Endothelial cell of umbilical vein (primary cell): ENCODE data around the gene EAPP. TPM values are rescaled to one million over a fixed set of nuclear protein-coding genes. Genes with fewer than 3 reads are reported as not detected.

Experiments used
- BruUV-seq: library from RNA; stranded (reverse); fragments of 400-500 nt; replicated peaks from 2 replicates; lab custom pipeline; 2021; lab: Mats Ljungman, UMichigan
- CTCF ChIA-PET: fragments of 300-600, 350-600 bp; sonication (Branson Sonifier 250); formaldehyde crosslinking; loops from one replicate; lab custom pipeline; 2021; ENCODE audit warnings: antibody characterized with exemption, inconsistent platforms; lab: Charles Lee
- POLR2A ChIA-PET: fragments of 300-600, 350-600 bp; sonication (Branson Sonifier 250); formaldehyde crosslinking; loops from one replicate; lab custom pipeline; 2021; ENCODE audit warnings: antibody characterized with exemption, inconsistent platforms; lab: Charles Lee
- DNase-seq: peaks from one replicate; pipeline ENCODE4 v3.0.0-alpha.2; 2011; ENCODE audit warnings: low read depth, low spot score
- FAIRE-seq: peaks from 2 replicates; lab custom pipeline; 2011; peaks lifted over from hg19 to GRCh38; lab: Jason Lieb, UNC
- H2AFZ ChIP-seq: 2 replicates; pipeline ENCODE4 v1.6.0; 2012; ENCODE audit warnings: low read depth, low read length, control low read depth, inconsistent platforms
- H3K27ac ChIP-seq: 2 replicates; pipeline ENCODE4 v1.5.1; 2011; ENCODE audit warnings: low read depth, mild to moderate bottlenecking, control low read depth, low read length, moderate library complexity; ENCODE audit not compliant: insufficient read depth
- H3K27me3 ChIP-seq, 2 experiments: 2 replicates each; pipeline versions ENCODE4 v1.6.0 to v1.6.1; 2011; ENCODE audit warnings: low read length in 2 of 2, mixed read lengths in 1 of 2; ENCODE audit not compliant: control insufficient read depth in 2 of 2, insufficient read depth in 2 of 2
- H3K36me3 ChIP-seq, 2 experiments: 2 replicates in 1 of 2; 3 replicates in 1 of 2; pipeline ENCODE4 v1.5.1; 2011; ENCODE audit warnings: low read length in 2 of 2, mild to moderate bottlenecking in 1 of 2, moderate library complexity in 1 of 2; ENCODE audit not compliant: control insufficient read depth in 2 of 2, insufficient read depth in 2 of 2; ENCODE audit errors: extremely low read depth in 1 of 2
- H3K4me1 ChIP-seq: 3 replicates; pipeline ENCODE4 v1.5.1; 2011; ENCODE audit warnings: mild to moderate bottlenecking, low read length; ENCODE audit not compliant: control insufficient read depth, insufficient read depth; ENCODE audit errors: extremely low read depth
- H3K4me2 ChIP-seq: 2 replicates; pipeline ENCODE4 v1.6.1; 2011; ENCODE audit warnings: low read length, control low read depth, mixed read lengths; ENCODE audit not compliant: insufficient read depth
- H3K4me3 ChIP-seq, 3 experiments: fragments of 200-600 bp in 1 of 3; sonication (generic), shearing (Covaris generic) in 1 of 3; replicated peaks in 1 of 3; 2 replicates each; pipeline ENCODE4 v1.5.1; 2011 to 2016; ENCODE audit warnings: control low read depth in 3 of 3, low read length in 3 of 3, mild to moderate bottlenecking in 2 of 3, inconsistent platforms in 1 of 3, low read depth in 1 of 3, moderate library complexity in 1 of 3; ENCODE audit not compliant: insufficient read depth in 1 of 3
- H3K79me2 ChIP-seq: 2 replicates; pipeline ENCODE4 v1.6.0; 2012; ENCODE audit warnings: low read length, inconsistent platforms; ENCODE audit not compliant: control insufficient read depth, insufficient read depth
- H3K9ac ChIP-seq: replicated peaks from 2 replicates; pipeline ENCODE3; 2011; ENCODE audit warnings: low read length, control low read depth; ENCODE audit not compliant: insufficient read depth; ENCODE audit errors: extremely low read depth
- H3K9me1 ChIP-seq: replicated peaks from 3 replicates; pipeline ENCODE4 v1.6.0; 2011; ENCODE audit warnings: mild to moderate bottlenecking, low read length; ENCODE audit not compliant: control insufficient read depth, insufficient read depth; ENCODE audit errors: extremely low read depth
- H3K9me3 ChIP-seq: replicated peaks from 2 replicates; pipeline ENCODE4 v1.5.1; 2012; ENCODE audit warnings: low read length, inconsistent platforms; ENCODE audit not compliant: control insufficient read depth, insufficient read depth
- H4K20me1 ChIP-seq: replicated peaks from 2 replicates; pipeline ENCODE3; 2011; ENCODE audit warnings: mild to moderate bottlenecking, low read length; ENCODE audit not compliant: control insufficient read depth, insufficient read depth; ENCODE audit errors: extremely low read depth
- EZH2 ChIP-seq: IDR thresholded peaks from 2 replicates; pipeline ENCODE4 v1.6.1; 2012; ENCODE audit warnings: borderline replicate concordance, low read depth, mild to moderate bottlenecking, moderate library complexity, low read length, inconsistent platforms; ENCODE audit not compliant: severe bottlenecking
- FOS ChIP-seq: IDR thresholded peaks from 2 replicates; pipeline ENCODE4 v1.6.1; 2011; ENCODE audit warnings: mild to moderate bottlenecking, low read length, moderate library complexity, borderline replicate concordance; ENCODE audit not compliant: insufficient read depth
- GATA2 ChIP-seq: IDR thresholded peaks from 2 replicates; pipeline ENCODE4 v1.7.0; 2011; ENCODE audit warnings: low read depth, mild to moderate bottlenecking, moderate library complexity, mixed read lengths, low read length; ENCODE audit not compliant: insufficient read length, insufficient read depth
- JUN ChIP-seq: IDR thresholded peaks from 2 replicates; pipeline ENCODE4 v1.6.1; 2011; ENCODE audit warnings: borderline replicate concordance, low read depth; ENCODE audit not compliant: insufficient read length, insufficient read depth
- MYC ChIP-seq: IDR thresholded peaks from one replicate; pipeline ENCODE4 v1.6.1; 2011; ENCODE audit warnings: mild to moderate bottlenecking, low read depth, low read length
- POLR2A ChIP-seq: IDR thresholded peaks from 2 replicates; pipeline ENCODE4 v1.6.1; 2012; ENCODE audit warnings: low read depth, mild to moderate bottlenecking, control low read depth, low read length
- dilution Hi-C: fragments of 300-500 bp; cut with MboI; formaldehyde crosslinking; loops from one replicate; pipeline ENCODE4 v1.15.0; 2019; ENCODE audit warnings: low sequenced_read_pairs; ENCODE audit not compliant: extremely low pct_ligation_motif_present
- intact Hi-C: fragments of 100-400 bp; cut with micrococcal nuclease; formaldehyde crosslinking; loops from one replicate; pipeline ENCODE4 v1.10.0; 2022
- polyA plus RNA-seq, 4 experiments: library from polyadenylated mRNA; depleted of rRNA in 3 of 4; stranded (reverse) in 3 of 4; unstranded in 1 of 4; fragments of >200 nt; gene quantifications; 2 replicates each; pipeline versions ENCODE4 v1.2.1 to v1.2.3, GENCODE V29; 2011 to 2012; ENCODE audit warnings: missing spikeins in 1 of 4
- total RNA-seq: library from RNA; stranded (reverse); gene quantifications from 2 replicates; pipeline ENCODE4 v1.2.3, GENCODE V29; 2021
- TF ChIP-seq, protein P1 (sequence below), 2 donors: IDR thresholded peaks; 1 replicate in 1 of 2; 2 replicates in 1 of 2; pipeline ENCODE4 v1.5.1; 2011; ENCODE audit warnings: low read length in 2 of 2, mild to moderate bottlenecking in 2 of 2, moderate library complexity in 2 of 2, control low read depth in 1 of 2, inconsistent platforms in 1 of 2, low read depth in 1 of 2; ENCODE audit not compliant: insufficient read depth in 1 of 2; ENCODE audit errors: extremely low read depth in 1 of 2
- TF ChIP-seq, protein P2 (sequence below): IDR thresholded peaks from 2 replicates; pipeline ENCODE4 v1.6.1; 2011; ENCODE audit not compliant: insufficient read depth, insufficient read length

Gene EAPP
- total and polyA plus RNA-seq, 2 donors (not counting 3 experiments of a cell fraction or from before 2014, with no cell fraction given) = 16.6 to 22.2 TPM

DNA sequence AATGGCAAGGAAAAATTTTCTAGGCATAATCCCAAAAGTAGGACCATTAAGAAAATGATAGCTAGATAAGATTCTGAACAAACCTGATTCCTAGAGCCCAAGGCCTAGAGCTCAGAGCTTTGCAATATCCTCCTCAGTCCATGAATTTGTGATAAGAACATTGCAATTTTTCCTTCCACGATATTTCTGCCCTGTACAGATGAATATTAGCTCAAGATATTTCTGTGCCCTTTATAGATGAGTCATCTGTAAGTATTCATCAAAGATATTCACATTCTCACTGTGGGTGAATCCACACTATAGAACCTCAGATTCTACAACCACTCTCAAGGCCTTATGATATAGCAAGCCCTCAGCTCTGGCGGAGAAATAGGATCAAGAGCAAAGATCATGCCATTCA, 37.5 kb downstream of the EAPP start:
- Histone ChIP-seq H3K79me2 (no peaks in the 10 kb centered on the region), H3K4me2 (no peak overlapping the region), H2AFZ (peak overlapping the region; percentile 41), H3K36me3 (no peaks in the 10 kb centered on the region), H3K9me1 (no peaks in the 10 kb centered on the region), H4K20me1 (no peaks in the 10 kb centered on the region), H3K9me3 (no peaks in the 10 kb centered on the region), H3K4me3 (no peak overlapping the region), H3K27me3 (no peaks in the 10 kb centered on the region), H3K27ac (no peak overlapping the region), H3K9ac (no peak overlapping the region), H3K4me1 (peaks cover 22% of the 10 kb centered on the region)
- BruUV-seq = no TSS peak
- POLR2A ChIA-PET = interaction anchor here (0.7 kb wide), 1 partner anchor 46 kb away, joined by 3 read pairs; no protein-coding TSS in a partner anchor
- intact Hi-C loops = no loop called here
- CTCF ChIA-PET = interaction anchor here (1.0 to 2.3 kb wide), 3 partner anchors 11 to 170 kb away, joined by 3 to 7 read pairs (median 3); no protein-coding TSS in a partner anchor
- peak; percentile 10 for DNase-seq
- dilution Hi-C loops = no loop called here
- TF ChIP-seq POLR2A (no peak), MYC (no peak), GATA2 (no peak), JUN (no peak), EZH2 (no peak), FOS (peak; percentile 35)
- TF ChIP-seq, protein P1, sequence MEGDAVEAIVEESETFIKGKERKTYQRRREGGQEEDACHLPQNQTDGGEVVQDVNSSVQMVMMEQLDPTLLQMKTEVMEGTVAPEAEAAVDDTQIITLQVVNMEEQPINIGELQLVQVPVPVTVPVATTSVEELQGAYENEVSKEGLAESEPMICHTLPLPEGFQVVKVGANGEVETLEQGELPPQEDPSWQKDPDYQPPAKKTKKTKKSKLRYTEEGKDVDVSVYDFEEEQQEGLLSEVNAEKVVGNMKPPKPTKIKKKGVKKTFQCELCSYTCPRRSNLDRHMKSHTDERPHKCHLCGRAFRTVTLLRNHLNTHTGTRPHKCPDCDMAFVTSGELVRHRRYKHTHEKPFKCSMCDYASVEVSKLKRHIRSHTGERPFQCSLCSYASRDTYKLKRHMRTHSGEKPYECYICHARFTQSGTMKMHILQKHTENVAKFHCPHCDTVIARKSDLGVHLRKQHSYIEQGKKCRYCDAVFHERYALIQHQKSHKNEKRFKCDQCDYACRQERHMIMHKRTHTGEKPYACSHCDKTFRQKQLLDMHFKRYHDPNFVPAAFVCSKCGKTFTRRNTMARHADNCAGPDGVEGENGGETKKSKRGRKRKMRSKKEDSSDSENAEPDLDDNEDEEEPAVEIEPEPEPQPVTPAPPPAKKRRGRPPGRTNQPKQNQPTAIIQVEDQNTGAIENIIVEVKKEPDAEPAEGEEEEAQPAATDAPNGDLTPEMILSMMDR (IDR thresholded peaks at IDR 0.05; ENCODE audit: extremely low read depth in 1 of 2, insufficient read depth in 1 of 2, low read depth in 1 of 2, low read length in 2 of 2) = no peak
- TF ChIP-seq, protein P2, sequence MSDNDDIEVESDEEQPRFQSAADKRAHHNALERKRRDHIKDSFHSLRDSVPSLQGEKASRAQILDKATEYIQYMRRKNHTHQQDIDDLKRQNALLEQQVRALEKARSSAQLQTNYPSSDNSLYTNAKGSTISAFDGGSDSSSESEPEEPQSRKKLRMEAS = no peak
- FAIRE-seq = peak; percentile 48
